ENCODE data around the gene DHX8.

Gene DHX8

GRCh38 chr17:43568506-43569082 lies 84.8 kb downstream of the DHX8 start:
- H3K27ac ChIP-seq, result no peak overlapping the region
- no peak for DNase-seq (ENCODE audit: low read depth, low spot score)

- H3K27ac ChIP-seq, result no peak overlapping the region
- no peak for DNase-seq (ENCODE audit: low read depth, low spot score)
Observed at GRCh38 chr17:43570518-43570928, 86.7 kb downstream of the DHX8 start.

GRCh38 chr17:43572368-43572980 lies 88.7 kb downstream of the DHX8 start:
- DNase-seq (ENCODE audit: low read depth, low spot score), result no peak
- no peak overlapping the region for H3K27ac ChIP-seq

- no peak overlapping the region for H3K27ac ChIP-seq
- no peak for DNase-seq (ENCODE audit: low read depth, low spot score)
Observed at GRCh38 chr17:43573579-43574321, 90.0 kb downstream of the DHX8 start.

GRCh38 chr17:43574348-43574747 lies 90.6 kb downstream of the DHX8 start:
- H3K27ac ChIP-seq, result no peak overlapping the region
- no peak for DNase-seq (ENCODE audit: low read depth, low spot score)

- no peak overlapping the region for H3K27ac ChIP-seq
- DNase-seq (ENCODE audit: low read depth, low spot score), result no peak
Observed at GRCh38 chr17:43574896-43575525, 91.2 kb downstream of the DHX8 start.
